ENCODE results near the gene VPS37B.

The VPS37B gene

DNA sequence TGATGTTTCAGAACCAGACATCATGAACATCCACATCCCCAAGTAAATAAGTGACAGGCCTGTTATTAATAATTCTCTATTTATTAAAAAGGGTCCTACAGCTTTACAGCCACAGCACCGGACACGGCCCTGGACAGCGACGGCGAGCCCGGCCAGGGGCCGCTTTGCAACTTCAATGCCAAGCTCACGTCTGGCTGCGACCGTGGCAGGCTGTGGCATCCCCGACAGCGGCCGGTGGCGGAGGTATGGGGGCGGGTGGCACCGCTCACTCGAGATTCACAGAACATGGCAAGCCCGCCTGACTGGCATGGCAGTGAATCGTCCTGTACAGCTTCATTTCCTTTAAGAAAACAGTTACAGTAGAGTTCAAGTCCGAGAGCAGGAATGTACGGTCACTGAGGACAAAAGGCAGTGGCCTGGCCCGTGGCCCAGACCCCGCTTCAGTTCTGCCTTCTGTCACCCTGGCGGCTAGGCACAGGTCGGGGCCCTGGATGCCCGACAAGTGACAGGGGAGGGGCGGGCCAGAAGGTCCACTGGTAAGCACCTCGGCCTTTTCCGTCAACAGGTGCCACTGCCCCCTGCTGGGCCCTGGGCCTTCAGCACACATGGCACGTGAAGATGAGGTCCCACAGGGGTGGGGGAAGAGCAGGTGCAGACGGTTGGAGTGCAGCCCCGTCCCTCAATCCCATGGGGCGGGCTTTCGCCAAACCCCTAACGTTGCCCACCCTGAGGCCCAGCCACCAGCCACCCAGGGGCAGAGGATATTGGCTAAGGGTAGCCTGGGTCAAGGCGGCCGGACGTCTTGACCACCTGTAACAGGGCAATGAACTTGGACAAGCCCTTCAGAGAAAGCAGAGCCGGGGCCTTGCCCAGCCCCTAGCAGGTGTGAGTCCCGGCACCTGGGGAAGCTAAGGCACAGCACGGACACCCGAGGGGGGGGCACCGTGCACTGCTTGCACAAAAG, 30.4 kb downstream of the VPS37B start:
- TF ChIP-seq, protein P1, sequence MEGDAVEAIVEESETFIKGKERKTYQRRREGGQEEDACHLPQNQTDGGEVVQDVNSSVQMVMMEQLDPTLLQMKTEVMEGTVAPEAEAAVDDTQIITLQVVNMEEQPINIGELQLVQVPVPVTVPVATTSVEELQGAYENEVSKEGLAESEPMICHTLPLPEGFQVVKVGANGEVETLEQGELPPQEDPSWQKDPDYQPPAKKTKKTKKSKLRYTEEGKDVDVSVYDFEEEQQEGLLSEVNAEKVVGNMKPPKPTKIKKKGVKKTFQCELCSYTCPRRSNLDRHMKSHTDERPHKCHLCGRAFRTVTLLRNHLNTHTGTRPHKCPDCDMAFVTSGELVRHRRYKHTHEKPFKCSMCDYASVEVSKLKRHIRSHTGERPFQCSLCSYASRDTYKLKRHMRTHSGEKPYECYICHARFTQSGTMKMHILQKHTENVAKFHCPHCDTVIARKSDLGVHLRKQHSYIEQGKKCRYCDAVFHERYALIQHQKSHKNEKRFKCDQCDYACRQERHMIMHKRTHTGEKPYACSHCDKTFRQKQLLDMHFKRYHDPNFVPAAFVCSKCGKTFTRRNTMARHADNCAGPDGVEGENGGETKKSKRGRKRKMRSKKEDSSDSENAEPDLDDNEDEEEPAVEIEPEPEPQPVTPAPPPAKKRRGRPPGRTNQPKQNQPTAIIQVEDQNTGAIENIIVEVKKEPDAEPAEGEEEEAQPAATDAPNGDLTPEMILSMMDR (IDR thresholded peaks at IDR 0.05; ENCODE audit: low read depth, low read length, missing control alignments), result peak; percentile 58
- no peak overlapping the region for H3K4me3 ChIP-seq (replicated peaks; ENCODE audit: low read depth, low read length)
- no peak for DNase-seq (ENCODE audit: extremely low read depth, low read depth)

DNA sequence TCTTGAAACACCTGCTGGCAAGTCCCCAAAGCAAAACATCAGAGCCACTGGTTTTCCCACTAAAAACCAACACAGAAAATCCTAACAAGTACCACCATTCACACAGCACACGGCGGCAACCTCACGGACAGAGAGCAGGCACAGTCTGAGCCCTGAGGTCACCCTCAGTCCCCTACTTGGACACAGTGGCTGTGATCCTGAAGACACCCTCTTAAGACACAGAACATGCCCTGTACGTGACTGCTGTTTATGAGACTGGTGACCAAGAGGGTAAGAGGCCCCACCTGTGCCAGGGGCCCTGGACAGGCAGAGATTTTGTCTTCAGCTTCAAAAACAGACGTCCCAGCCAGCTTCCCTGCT, 31.1 kb downstream of the VPS37B start:
- DNase-seq (ENCODE audit: extremely low read depth, low read depth), result no peak
- H3K4me3 ChIP-seq (replicated peaks; ENCODE audit: low read depth, low read length), result no peak overlapping the region
- TF ChIP-seq, protein P1 (IDR thresholded peaks at IDR 0.05; ENCODE audit: low read depth, low read length, missing control alignments), result no peak

DNA sequence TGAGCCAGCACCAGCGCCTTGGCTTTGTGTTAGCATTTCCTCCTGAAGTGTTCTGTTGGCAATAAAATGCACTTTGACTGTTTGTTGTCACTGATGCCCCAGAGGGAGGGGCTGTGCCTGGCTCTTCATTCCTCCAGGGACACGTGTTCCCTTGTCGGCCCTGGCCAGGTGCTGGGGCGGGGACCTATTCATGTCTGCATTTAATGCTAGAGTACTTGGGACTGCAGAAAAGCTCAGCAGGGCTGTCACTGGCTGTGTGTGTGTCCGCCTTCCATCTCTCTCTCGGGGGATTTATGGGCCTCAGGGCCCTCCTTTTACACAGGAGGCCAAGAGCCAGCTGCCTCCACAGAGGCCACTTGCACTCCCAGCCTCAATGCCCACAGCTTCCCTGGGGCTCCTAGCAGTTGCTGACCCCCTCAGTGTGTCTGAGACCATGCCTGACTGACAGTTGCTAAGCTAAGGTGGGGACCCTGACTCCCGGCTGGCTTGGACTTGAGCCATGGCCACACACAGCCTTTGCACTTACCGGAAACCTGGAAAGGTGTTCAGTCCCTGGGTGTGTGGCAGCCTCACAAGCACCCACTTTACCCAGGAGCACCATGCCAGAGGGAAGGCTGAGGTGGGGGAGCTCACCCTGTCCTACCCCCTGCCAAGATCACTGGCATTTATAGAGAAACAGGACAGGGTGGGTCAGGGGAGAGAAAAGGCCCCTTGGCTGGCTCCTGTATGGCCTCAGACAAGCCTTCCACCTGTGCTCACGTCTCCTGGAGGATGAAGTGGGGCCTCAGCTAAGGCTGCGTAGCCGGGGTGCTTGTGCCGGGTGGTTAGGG, 32.8 kb downstream of the VPS37B start:
- no peak for DNase-seq (ENCODE audit: extremely low read depth, low read depth)
- H3K4me3 ChIP-seq (replicated peaks; ENCODE audit: low read depth, low read length), result no peak overlapping the region
- TF ChIP-seq, protein P1 (IDR thresholded peaks at IDR 0.05; ENCODE audit: low read depth, low read length, missing control alignments), result no peak

DNA sequence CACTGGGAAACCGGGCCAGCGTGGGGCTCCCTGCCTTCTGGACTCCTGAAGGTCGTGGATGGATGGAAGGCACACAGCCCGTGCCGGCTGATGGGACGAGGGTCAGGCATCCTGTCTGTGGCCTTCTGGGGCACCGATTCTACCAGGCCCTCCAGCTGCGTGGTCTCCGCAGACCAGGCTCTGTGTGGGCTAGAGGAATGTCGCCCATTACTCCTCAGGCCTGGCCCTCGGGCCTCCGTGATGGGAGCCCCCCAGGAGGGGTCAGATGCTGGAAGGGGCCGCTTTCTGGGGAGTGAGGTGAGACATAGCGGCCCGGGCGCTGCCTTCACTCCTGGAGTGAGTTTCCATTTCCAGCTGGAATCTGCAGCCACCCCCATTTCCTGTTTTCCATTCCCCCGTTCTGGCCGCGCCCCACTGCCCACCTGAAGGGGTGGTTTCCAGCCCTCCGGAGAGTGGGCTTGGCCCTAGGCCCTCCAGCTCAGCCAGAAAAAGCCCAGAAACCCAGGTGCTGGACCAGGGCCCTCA, 33.8 kb downstream of the VPS37B start:
- H3K4me3 ChIP-seq (replicated peaks; ENCODE audit: low read depth, low read length), result no peak overlapping the region
- DNase-seq (ENCODE audit: extremely low read depth, low read depth), result no peak
- TF ChIP-seq, protein P1 (IDR thresholded peaks at IDR 0.05; ENCODE audit: low read depth, low read length, missing control alignments), result no peak

DNA sequence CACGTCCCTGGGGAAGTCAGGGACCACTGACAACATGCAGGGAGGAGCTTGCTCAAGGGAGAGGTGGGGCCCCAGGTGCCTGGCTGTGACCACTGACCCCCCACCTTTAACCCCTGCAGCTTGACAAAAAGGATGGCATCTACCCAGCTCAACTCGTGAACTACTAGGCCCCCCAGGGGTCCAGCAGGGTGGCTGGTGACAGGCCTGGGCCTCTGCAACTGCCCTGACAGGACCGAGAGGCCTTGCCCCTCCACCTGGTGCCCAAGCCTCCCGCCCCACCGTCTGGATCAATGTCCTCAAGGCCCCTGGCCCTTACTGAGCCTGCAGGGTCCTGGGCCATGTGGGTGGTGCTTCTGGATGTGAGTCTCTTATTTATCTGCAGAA, 34.3 kb downstream of the VPS37B start:
- H3K4me3 ChIP-seq (replicated peaks; ENCODE audit: low read depth, low read length), result no peak overlapping the region
- DNase-seq (ENCODE audit: extremely low read depth, low read depth), result no peak
- TF ChIP-seq, protein P1 (IDR thresholded peaks at IDR 0.05; ENCODE audit: low read depth, low read length, missing control alignments), result no peak

DNA sequence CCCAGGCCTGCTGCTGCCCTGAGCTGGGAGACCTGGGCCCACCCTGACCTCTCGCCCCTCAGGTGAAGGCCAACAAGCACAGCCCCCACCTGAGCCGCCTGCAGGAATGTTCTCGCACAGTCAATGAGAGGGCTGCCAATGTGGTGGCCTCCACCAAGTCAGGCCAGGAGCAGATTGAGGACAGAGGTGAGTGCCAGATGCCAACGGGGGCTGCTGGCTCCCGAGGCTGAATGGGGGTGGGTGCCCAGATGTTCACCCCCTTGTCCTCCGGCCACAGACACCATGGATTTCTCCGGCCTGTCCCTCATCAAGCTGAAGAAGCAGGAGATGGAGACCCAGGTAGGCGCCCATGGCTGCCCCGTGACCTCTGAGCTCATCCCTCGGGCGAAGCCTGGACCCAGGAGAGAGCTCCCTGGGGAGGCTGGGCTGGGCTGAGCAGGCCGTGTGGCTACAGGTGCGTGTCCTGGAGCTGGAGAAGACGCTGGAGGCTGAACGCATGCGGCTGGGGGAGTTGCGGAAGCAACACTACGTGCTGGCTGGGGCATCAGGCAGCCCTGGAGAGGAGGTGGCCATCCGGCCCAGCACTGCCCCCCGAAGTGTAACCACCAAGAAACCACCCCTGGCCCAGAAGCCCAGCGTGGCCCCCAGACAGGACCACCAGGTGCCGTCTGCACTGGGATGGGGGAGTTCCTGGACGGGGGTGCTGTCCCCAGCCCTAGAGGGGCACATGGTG, 34.9 kb downstream of the VPS37B start:
- TF ChIP-seq, protein P1 (IDR thresholded peaks at IDR 0.05; ENCODE audit: low read depth, low read length, missing control alignments), result no peak
- no peak overlapping the region for H3K4me3 ChIP-seq (replicated peaks; ENCODE audit: low read depth, low read length)
- no peak for DNase-seq (ENCODE audit: extremely low read depth, low read depth)

Data from HFF-Myc (cell line).